SK-N-SH (cell line): ENCODE measurements around the gene CBLB.

Experiments used
- CHD2 ChIP-seq: fragments of 150-350 bp; IDR thresholded peaks from 2 replicates; pipeline ENCODE4 v1.6.1; 2018; ENCODE audit warnings: low read length; ENCODE audit not compliant: partially characterized antibody
- TAF1 ChIP-seq: IDR thresholded peaks from 2 replicates; pipeline ENCODE4 v1.6.1; 2012; ENCODE audit warnings: low read depth, mild to moderate bottlenecking, low read length, moderate library complexity, borderline replicate concordance
- YY1 ChIP-seq: IDR thresholded peaks from 2 replicates; pipeline ENCODE4 v1.4.0; 2012; ENCODE audit warnings: low read depth, mild to moderate bottlenecking
- TF ChIP-seq, protein P1 (sequence below): fragments of 200-600 bp; sonication (generic); IDR thresholded peaks from 2 replicates; pipeline ENCODE4 v1.6.1; 2017; ENCODE audit warnings: antibody characterized with exemption, mild to moderate bottlenecking, moderate library complexity

DNA sequence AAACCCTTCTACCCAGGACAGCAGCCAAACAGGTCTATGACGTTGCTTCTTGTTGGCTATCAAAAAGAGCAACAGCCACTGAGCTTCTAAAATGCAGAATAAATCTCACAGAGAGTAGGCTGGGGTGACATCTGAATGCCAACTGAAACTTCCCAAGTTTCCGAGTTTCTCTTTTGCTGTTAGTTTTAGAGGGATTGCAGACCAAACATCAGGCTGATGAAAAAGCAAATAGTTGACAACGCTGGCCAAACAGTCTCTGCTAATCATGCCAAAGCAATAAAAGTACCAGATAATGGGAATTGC lies 670 bp upstream of the CBLB start:
- TF ChIP-seq TAF1 (no peak), CHD2 (no peak), YY1 (no peak)
- TF ChIP-seq, protein P1, sequence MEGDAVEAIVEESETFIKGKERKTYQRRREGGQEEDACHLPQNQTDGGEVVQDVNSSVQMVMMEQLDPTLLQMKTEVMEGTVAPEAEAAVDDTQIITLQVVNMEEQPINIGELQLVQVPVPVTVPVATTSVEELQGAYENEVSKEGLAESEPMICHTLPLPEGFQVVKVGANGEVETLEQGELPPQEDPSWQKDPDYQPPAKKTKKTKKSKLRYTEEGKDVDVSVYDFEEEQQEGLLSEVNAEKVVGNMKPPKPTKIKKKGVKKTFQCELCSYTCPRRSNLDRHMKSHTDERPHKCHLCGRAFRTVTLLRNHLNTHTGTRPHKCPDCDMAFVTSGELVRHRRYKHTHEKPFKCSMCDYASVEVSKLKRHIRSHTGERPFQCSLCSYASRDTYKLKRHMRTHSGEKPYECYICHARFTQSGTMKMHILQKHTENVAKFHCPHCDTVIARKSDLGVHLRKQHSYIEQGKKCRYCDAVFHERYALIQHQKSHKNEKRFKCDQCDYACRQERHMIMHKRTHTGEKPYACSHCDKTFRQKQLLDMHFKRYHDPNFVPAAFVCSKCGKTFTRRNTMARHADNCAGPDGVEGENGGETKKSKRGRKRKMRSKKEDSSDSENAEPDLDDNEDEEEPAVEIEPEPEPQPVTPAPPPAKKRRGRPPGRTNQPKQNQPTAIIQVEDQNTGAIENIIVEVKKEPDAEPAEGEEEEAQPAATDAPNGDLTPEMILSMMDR, result no peak
